Limb (tissue), 2 donors: ENCODE data around the gene WNK2.

Source experiments
- DNase-seq, 2 donors: peaks; one replicate each; pipeline ENCODE4 v3.0.0-alpha.2; 2016; ENCODE audit errors: extremely low spot score in 2 of 2

The WNK2 gene

DNA sequence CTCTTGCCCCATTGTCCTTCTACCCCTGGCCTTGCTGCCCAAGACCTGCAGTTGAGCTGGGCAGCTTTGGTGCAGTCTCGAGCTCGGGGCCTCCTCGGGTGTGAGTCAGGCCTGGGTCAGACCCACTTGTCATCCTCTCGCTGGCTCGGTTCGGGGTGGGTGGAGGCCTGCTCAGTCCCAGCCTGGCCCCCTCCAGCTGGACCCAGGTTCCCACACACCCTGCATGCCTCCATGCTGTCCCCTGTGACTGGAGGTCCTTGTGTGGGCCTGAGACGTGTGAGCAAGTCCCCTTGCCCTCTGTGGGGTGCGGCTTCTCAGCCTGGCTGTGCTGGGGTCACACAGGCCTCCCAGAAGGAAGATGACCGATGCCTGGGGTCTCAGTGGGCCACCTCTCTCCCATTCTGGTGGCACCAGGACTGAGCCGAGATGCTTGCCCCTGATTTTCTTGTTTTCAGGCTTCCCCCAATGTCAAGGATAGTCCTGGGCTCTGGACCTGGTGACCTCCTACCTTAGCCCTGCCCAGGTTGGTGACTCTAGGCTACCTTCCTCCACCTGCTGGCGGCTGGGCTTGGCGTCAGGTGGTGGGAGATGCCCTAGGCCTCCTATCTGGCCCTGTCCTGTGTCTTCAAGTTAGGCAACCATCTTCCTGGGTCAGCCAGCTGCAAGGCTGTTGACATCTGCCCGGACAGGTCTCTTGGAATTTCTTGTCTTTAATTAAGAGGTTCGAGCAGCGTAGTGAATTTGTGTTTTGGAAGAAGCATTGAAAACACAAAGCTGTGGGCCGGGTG is 15.1 kb downstream of the WNK2 start:
- no peak for DNase-seq

DNA sequence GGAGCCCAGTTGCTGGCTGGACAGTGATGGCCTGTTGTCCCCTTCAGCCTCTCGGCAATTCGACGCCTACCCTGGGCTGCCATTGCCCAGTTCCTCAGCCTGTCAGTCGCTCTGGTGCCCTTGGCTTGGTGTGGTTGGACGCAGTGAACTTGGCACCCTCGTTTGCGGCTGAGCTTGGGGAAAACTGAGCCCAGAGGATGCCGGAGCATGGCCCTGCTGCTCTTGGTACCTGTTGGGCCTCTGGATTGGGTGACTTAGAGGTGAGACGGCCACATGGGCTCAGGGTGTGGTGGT is 16.5 kb downstream of the WNK2 start:
- DNase-seq, result no peak

- no peak for DNase-seq
Observed at GRCh38 chr9:93200989-93201334, 17.0 kb downstream of the WNK2 start.

GRCh38 chr9:93203026-93203717 is 19.2 kb downstream of the WNK2 start:
- no peak for DNase-seq

DNA sequence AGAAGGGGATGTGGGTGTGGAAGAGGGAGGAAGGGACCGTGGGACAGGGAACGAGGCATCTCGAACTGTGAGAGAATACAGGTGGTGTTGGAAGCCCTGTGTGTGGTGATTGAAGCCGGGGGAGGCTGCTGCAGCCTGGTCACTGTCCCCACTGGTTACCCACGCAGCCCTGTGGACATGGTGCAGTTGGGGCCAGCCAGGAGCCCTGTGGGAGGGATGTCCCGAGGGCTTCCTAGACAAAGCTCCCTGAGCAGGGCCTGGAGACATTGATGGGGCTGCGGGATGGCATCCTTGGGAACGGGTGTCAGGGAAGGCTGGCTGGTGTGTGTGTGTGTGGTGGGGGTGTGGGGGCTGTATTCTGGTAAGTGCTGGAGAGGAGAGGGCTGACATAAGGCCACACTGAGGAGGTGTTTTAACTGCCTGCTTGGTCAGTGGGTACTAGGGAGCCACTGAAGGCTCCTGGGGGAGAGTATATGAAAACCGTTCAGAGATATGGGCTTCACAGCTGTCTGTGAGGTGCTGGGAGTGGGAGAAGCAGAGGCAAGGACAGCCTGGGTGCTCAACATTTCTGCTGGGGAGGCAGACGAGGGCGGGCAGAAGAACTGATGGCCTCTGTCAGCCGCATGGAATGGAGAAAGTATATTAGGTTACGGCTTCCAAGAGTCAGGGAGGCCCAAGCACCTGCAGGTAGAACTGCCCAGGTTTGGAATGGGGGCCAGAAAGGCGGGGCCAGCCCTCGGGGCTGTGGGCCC is 20.0 kb downstream of the WNK2 start:
- DNase-seq, result no peak

GRCh38 chr9:93204470-93205043 is 20.6 kb downstream of the WNK2 start:
- no peak for DNase-seq

- DNase-seq, result peak; percentile 81 to 83
Observed at GRCh38 chr9:93205045-93205768, 21.3 kb downstream of the WNK2 start.

DNA sequence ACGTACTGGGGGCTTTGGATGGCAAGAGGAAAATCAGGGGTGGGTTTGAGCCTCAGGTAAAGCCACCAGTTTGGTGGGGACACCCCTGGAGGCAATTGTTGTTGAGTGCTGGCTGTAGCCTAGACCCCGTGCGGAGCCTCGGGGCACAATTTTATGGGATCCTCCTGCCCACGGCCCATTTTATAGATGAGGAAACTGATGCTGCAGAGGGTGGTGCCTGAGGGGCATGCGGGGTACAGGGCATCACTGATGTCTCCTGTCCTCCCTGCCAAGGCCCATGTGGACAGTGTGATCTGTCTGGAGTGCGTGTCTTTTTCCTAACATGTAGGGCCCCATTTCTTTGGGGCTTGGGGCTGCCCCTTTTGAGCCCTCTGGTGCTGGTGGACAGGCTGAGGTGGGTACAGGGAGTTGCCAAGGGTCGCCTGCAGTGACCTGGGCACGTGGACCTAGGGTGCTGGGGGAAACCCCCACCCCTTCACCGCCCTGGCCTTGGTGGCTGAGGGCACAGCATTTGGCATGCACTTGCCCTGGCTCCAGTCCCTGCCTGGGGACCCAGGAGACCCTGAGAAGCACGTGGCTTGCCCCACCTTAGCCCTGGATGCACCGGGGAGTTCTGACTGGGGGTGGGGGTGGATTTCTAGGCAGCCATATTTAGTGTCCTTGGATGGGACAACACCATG is 22.1 kb downstream of the WNK2 start:
- DNase-seq, result no peak

DNA sequence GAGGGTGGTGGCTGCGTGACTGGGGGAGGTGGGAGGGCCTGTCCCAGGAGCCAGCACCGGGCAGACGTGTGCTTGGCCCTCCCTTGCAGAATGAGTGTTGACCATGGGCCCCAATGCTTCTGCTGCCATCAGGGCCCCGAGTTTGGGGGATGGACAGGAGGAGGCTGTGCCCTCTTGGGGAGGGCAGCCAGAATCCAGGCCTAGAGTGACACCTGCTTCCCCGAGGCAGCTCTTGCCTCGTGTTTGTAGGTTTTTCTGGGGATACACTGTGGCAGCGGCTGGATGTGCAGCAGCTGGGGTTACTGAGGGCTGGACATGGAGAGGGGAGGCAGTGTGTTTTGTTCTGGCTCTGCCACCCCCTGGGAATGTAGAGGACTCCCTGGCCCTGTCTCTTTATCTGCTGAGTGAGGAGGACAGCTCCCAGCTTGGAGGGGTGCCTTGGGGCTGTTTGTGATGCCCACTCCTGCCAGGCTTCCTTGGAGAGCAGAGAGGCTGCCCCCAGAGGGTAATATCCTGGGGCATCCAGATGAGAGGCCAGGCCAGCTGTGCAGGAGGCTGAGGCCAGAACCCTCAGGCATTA is 22.7 kb downstream of the WNK2 start:
- DNase-seq, result no peak

DNA sequence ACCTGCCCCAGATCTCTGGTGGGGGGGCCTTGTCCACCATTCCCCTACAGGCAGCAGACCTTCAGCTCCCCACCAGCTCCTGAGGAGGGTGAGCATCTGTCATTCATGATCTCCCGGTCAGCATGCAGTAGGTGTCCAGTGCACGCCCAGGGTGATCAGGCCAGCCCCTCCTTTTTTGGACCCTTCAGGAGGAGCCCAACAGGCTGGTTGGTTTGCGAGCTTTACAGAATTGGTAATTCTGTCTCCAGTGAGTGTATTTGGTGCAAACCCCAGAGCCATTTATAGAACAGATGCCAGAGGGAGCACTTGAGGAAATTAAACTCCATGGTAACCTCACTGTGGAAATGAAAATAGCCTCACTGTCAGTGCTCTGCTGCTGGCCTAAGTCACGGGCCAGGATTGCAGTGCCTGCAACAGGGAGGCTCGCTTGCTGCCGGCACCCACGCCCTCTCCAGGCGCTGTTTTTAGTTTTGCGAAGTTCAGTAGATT is 23.4 kb downstream of the WNK2 start:
- DNase-seq, result peak; percentile 63 to 86

DNA sequence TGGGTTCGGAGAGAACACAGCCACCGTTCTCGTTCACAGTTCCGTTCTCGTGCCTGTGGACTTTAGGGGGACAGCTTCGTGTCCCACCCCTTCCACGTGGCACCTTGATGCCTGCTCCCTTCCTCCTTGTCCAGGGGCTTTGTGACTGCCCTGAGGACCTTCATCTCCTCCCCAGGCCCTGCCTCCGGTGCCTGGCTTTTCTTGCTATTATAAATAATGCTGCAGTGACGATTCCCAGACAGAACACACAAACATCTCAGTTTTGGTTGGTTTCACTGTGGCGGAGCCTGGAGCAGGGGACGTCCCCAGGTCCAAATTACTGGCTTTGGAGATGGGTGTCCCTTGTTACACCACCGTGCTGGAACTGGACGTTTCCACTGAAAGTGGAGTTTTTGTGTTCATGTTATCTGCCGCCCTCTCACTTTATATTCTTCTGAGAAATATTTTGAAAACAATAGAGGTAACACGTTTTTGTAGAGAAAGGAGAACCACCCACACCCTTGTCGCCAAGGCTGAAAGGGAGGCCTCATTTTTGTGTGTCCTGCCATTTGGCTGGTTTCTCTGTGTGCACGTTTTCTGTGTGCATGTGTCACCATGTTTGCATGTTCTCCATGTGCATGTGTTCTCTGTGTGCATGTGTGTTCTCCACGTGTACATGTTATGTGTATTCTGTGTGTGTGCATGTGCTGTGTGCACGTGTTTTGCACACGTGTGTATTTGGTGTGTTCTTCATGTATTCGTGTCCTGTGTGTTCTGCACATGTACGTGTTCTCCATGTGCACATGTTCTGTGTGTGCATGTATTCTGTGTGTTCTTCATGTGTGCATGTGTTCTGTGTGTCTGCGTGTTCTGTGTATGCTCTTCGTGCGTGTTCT is 24.2 kb downstream of the WNK2 start:
- DNase-seq, result no peak

GRCh38 chr9:93209097-93209496 is 25.2 kb downstream of the WNK2 start:
- DNase-seq, result no peak

GRCh38 chr9:93209576-93210323 is 25.8 kb downstream of the WNK2 start:
- no peak for DNase-seq

DNA sequence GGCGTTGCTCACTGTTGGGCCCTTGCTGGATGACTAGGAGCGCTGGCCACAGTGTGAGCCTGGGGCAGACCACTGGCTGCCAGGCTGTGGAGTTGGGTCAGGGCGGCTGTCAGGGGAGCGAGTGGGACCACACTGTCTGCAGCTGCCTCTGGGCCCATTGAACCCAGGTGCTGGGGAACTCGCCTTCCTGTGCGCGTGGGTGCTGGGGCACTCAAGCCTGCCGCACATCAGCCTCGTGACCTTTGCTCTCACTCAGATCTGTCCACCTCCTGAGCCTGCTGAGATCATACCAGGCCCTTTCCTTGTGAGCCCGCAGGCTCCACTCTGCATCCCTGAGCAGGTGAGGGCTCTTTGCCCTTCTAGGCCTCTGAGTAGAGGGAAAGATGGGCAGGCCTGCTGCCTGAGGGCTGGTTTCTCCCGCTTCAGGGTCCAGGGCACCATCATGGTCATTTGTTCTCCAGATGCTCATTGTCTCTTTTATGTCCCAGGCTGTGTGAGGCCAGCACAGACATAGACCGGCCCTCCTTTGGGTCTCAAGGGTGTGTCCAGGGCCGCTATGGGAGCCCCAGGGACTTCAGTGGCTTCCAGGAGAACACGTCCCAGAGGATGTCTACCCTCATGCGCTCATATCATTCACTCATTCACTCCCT is 26.5 kb downstream of the WNK2 start:
- DNase-seq, result no peak

GRCh38 chr9:93210974-93211653 is 27.2 kb downstream of the WNK2 start:
- DNase-seq, result no peak

- DNase-seq, result no peak
Observed at GRCh38 chr9:93211654-93212001, 27.7 kb downstream of the WNK2 start.

GRCh38 chr9:93212409-93212808 is 28.5 kb downstream of the WNK2 start:
- DNase-seq, result no peak

GRCh38 chr9:93216073-93216365 is 32.1 kb downstream of the WNK2 start:
- no peak for DNase-seq
